GM12878 (cell line): ENCODE data around the gene COPS3. TPM values are rescaled to one million over a fixed set of nuclear protein-coding genes. Genes with fewer than 3 reads are reported as not detected.

Source experiments
- BCL3 ChIP-seq: IDR thresholded peaks from 2 replicates; pipeline ENCODE4 v1.6.1; 2011; ENCODE audit warnings: borderline replicate concordance, low read depth, mild to moderate bottlenecking, moderate library complexity, low read length; ENCODE audit not compliant: insufficient read depth, poor library complexity, severe bottlenecking
- CBFB ChIP-seq: IDR thresholded peaks from 2 replicates; pipeline ENCODE4 v1.6.1; 2016; ENCODE audit warnings: antibody characterized with exemption, low read depth
- ELK1 ChIP-seq: IDR thresholded peaks from 2 replicates; pipeline ENCODE4 v1.6.1; 2012; ENCODE audit warnings: low read depth, low read length, improper control_type of control experiment
- ETV6 ChIP-seq, 2 experiments: fragments of 450-650 bp in 1 of 2; IDR thresholded peaks in 1 of 2; conservative IDR thresholded peaks in 1 of 2; 2 replicates each; pipeline ENCODE4 v1.6.1; 2014; ENCODE audit warnings: antibody characterized with exemption in 1 of 2, borderline replicate concordance in 1 of 2, low read depth in 1 of 2, mild to moderate bottlenecking in 1 of 2, moderate library complexity in 1 of 2
- FOXM1 ChIP-seq: IDR thresholded peaks from 2 replicates; pipeline ENCODE4 v1.6.1; 2012; ENCODE audit warnings: low read depth, mild to moderate bottlenecking, inconsistent platforms, low read length, moderate library complexity
- HDAC2 ChIP-seq: fragments of 200-600 bp; sonication (generic); IDR thresholded peaks from 2 replicates; pipeline ENCODE4 v1.6.1; 2017
- IKZF1 ChIP-seq: fragments of 450-650 bp; conservative IDR thresholded peaks from 2 replicates; pipeline ENCODE4 v1.6.1; 2017; ENCODE audit warnings: antibody characterized with exemption, mild to moderate bottlenecking
- MAX ChIP-seq: IDR thresholded peaks from 2 replicates; pipeline ENCODE4 v1.6.1; 2012; ENCODE audit warnings: low read depth, low read length, improper control_type of control experiment
- NFYA ChIP-seq: IDR thresholded peaks from 2 replicates; pipeline ENCODE4 v1.6.1; 2011; ENCODE audit warnings: low read depth, mild to moderate bottlenecking, low read length, improper control_type of control experiment, borderline replicate concordance
- NFYB ChIP-seq: IDR thresholded peaks from 2 replicates; pipeline ENCODE4 v1.6.1; 2011; ENCODE audit warnings: low read depth, mild to moderate bottlenecking, low read length, improper control_type of control experiment, moderate library complexity; ENCODE audit not compliant: insufficient read depth
- PAX8 ChIP-seq: fragments of 450-650 bp; IDR thresholded peaks from 2 replicates; pipeline ENCODE4 v1.6.1; 2017; ENCODE audit warnings: mild to moderate bottlenecking, moderate library complexity
- REST ChIP-seq: IDR thresholded peaks from 2 replicates; pipeline ENCODE4 v1.6.1; 2012; ENCODE audit warnings: mild to moderate bottlenecking, low read depth, low read length
- STAT1 ChIP-seq: fragments of 450-650 bp; conservative IDR thresholded peaks from 2 replicates; pipeline ENCODE4 v1.6.1; 2014; ENCODE audit warnings: antibody characterized with exemption, mild to moderate bottlenecking
- SUPT20H ChIP-seq: IDR thresholded peaks from 2 replicates; pipeline ENCODE4 v1.6.1; 2011; ENCODE audit warnings: low read depth, mild to moderate bottlenecking, low read length, moderate library complexity, borderline replicate concordance; ENCODE audit not compliant: control insufficient read depth
- SUZ12 ChIP-seq: fragments of 200-600 bp; sonication (generic); IDR thresholded peaks from one replicate; pipeline ENCODE4 v1.6.1; 2018; ENCODE audit warnings: antibody characterized with exemption, mild to moderate bottlenecking; ENCODE audit not compliant: unreplicated experiment
- WRNIP1 ChIP-seq: IDR thresholded peaks from 2 replicates; pipeline ENCODE4 v1.6.1; 2011; ENCODE audit warnings: low read depth, low read length, improper control_type of control experiment, borderline replicate concordance
- ZNF592 ChIP-seq: fragments of 450-650 bp; IDR thresholded peaks from 2 replicates; pipeline ENCODE4 v1.6.1; 2017; ENCODE audit warnings: mild to moderate bottlenecking, moderate library complexity
- ZZZ3 ChIP-seq: IDR thresholded peaks from 2 replicates; pipeline ENCODE4 v1.6.1; 2011; ENCODE audit warnings: low read depth; ENCODE audit not compliant: control insufficient read depth, insufficient read length
- polyA plus RNA-seq, 11 experiments: library from polyadenylated mRNA; depleted of rRNA in 4 of 11; unstranded in 6 of 11; stranded (reverse) in 5 of 11; fragments of >200 nt; fragmentation: Nextera tagmentation in 4 of 11; fragmentation: Illumina TruSeq in 1 of 11; extraction: Ambion mirVana in 4 of 11; extraction: Trizol in 1 of 11; gene quantifications; 1 replicate in 1 of 11; 2 replicates in 10 of 11; pipeline versions ENCODE4 v1.2.1 to v1.2.3, GENCODE V29; 2011 to 2016; ENCODE audit warnings: inconsistent platforms in 2 of 11, missing spikeins in 2 of 11, low read depth in 1 of 11
- total RNA-seq, 4 experiments: library from RNA; depleted of rRNA in 3 of 4; stranded (reverse); fragments of >200 nt in 3 of 4; fragmentation: Illumina TruSeq in 1 of 4; extraction: Trizol in 1 of 4; gene quantifications; 2 replicates each; pipeline versions ENCODE4 v1.2.1 to v1.2.3, GENCODE V29; 2013 to 2021

The COPS3 gene
- total and polyA plus RNA-seq, 10 of the 15 experiments (the other 5 are each of a cell fraction or from before 2014, with no cell fraction given), result 99.7 to 187 (median 133) TPM

GRCh38 chr17:17237026-17237799 is 43.8 kb downstream of the COPS3 start, which contains the start of gene FLCN (continued):
- no peak for TF ChIP-seq REST
- no peak for TF ChIP-seq ZNF592
- no peak for TF ChIP-seq NFYA
- TF ChIP-seq CBFB, result peak; percentile 98
- TF ChIP-seq BCL3, result no peak
- peak; percentile 95 for TF ChIP-seq MAX
- no peak for TF ChIP-seq WRNIP1
- no peak for TF ChIP-seq PAX8
- TF ChIP-seq SUZ12, result no peak
- no peak for TF ChIP-seq ETV6 (conservative IDR thresholded peaks at IDR 0.05 in 1 of 2, IDR thresholded peaks at IDR 0.05 in 1 of 2; ENCODE audit: borderline replicate concordance in 1 of 2, low read depth in 1 of 2)
- TF ChIP-seq ZZZ3, result no peak
- TF ChIP-seq HDAC2, result no peak
- TF ChIP-seq ELK1, result no peak
- no peak; the same call in none of the 2 replicates for TF ChIP-seq IKZF1
- no peak; the same call in 1 of the 2 replicates for TF ChIP-seq FOXM1
- no peak for TF ChIP-seq NFYB
- no peak for TF ChIP-seq SUPT20H
- TF ChIP-seq STAT1, result peak; percentile 97
